ENCODE measurements around the gene GPD1L.

GPD1L gene

GRCh38 chr3:32132121-32132520 is 25.7 kb downstream of the GPD1L start:
- Histone ChIP-seq H4K20me1 (ENCODE audit: low read depth, low read length) (no peaks in the 10 kb centered on the region), H3K79me2 (ENCODE audit: insufficient read depth, low read length) (no peaks in the 10 kb centered on the region), H2AFZ (ENCODE audit: low read depth, low read length, severe bottlenecking) (no peak overlapping the region), H3K27me3 (ENCODE audit: low read length) (no peaks in the 10 kb centered on the region), H3K9ac (ENCODE audit: low read length) (no peak overlapping the region), H3K9me2 (replicated peaks; ENCODE audit: insufficient read depth, low read length) (no peaks in the 10 kb centered on the region), H3K9me3 (ENCODE audit: insufficient read depth, low read length) (no peaks in the 10 kb centered on the region), H3K27ac (ENCODE audit: low read depth, low read length) (no peak overlapping the region), H3K4me2 (ENCODE audit: low read depth, low read length, poor library complexity, severe bottlenecking) (no peak overlapping the region), H3F3A (ENCODE audit: insufficient read depth) (no peaks in the 10 kb centered on the region), H3K4me3 (ENCODE audit: insufficient read depth, low read length, poor library complexity, severe bottlenecking) (no peak overlapping the region), H3K36me3 (ENCODE audit: low read length) (no peaks in the 10 kb centered on the region)
- no peak for TF ChIP-seq EZH2phosphoT487 (conservative IDR thresholded peaks at IDR 0.05; ENCODE audit: low read length)
- TF ChIP-seq, protein P1, sequence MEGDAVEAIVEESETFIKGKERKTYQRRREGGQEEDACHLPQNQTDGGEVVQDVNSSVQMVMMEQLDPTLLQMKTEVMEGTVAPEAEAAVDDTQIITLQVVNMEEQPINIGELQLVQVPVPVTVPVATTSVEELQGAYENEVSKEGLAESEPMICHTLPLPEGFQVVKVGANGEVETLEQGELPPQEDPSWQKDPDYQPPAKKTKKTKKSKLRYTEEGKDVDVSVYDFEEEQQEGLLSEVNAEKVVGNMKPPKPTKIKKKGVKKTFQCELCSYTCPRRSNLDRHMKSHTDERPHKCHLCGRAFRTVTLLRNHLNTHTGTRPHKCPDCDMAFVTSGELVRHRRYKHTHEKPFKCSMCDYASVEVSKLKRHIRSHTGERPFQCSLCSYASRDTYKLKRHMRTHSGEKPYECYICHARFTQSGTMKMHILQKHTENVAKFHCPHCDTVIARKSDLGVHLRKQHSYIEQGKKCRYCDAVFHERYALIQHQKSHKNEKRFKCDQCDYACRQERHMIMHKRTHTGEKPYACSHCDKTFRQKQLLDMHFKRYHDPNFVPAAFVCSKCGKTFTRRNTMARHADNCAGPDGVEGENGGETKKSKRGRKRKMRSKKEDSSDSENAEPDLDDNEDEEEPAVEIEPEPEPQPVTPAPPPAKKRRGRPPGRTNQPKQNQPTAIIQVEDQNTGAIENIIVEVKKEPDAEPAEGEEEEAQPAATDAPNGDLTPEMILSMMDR (IDR thresholded peaks at IDR 0.05; ENCODE audit: insufficient read depth, low read length, poor library complexity, severe bottlenecking), result no peak

- H3K4me2 ChIP-seq (ENCODE audit: low read depth, low read length, poor library complexity, severe bottlenecking), result no peak overlapping the region
Measured at GRCh38 chr3:32132706-32133105, 26.3 kb downstream of the GPD1L start.

GRCh38 chr3:32136703-32137102 is 30.3 kb downstream of the GPD1L start:
- no peak overlapping the region for H3K9ac ChIP-seq (ENCODE audit: low read length)
- H3K79me2 ChIP-seq (ENCODE audit: insufficient read depth, low read length), result no peaks in the 10 kb centered on the region
- H3K4me2 ChIP-seq (ENCODE audit: low read depth, low read length, poor library complexity, severe bottlenecking), result no peak overlapping the region
- no peak overlapping the region for H3K4me3 ChIP-seq (ENCODE audit: insufficient read depth, low read length, poor library complexity, severe bottlenecking)
- no peaks in the 10 kb centered on the region for H3K9me3 ChIP-seq (ENCODE audit: insufficient read depth, low read length)
- no peak overlapping the region for H2AFZ ChIP-seq (ENCODE audit: low read depth, low read length, severe bottlenecking)
- no peak overlapping the region for H3K27ac ChIP-seq (ENCODE audit: low read depth, low read length)
- no peaks in the 10 kb centered on the region; the same call in 1 of the 2 replicates for H3K36me3 ChIP-seq (ENCODE audit: low read length)
- H3K9me2 ChIP-seq (replicated peaks; ENCODE audit: insufficient read depth, low read length), result no peaks in the 10 kb centered on the region
- no peaks in the 10 kb centered on the region for H3K27me3 ChIP-seq (ENCODE audit: low read length)
- H3F3A ChIP-seq (ENCODE audit: insufficient read depth), result no peaks in the 10 kb centered on the region; the same call in 1 of the 2 replicates
- TF ChIP-seq, protein P1 (IDR thresholded peaks at IDR 0.05; ENCODE audit: insufficient read depth, low read length, poor library complexity, severe bottlenecking), result no peak
- TF ChIP-seq EZH2phosphoT487 (conservative IDR thresholded peaks at IDR 0.05; ENCODE audit: low read length), result no peak
- H4K20me1 ChIP-seq (ENCODE audit: low read depth, low read length), result no peaks in the 10 kb centered on the region

More at GRCh38 chr3:32132706-32133105, 26.3 kb downstream of the GPD1L start:
- TF ChIP-seq, protein P1 (IDR thresholded peaks at IDR 0.05; ENCODE audit: insufficient read depth, low read length, poor library complexity, severe bottlenecking), result no peak
- TF ChIP-seq EZH2phosphoT487 (conservative IDR thresholded peaks at IDR 0.05; ENCODE audit: low read length), result no peak
- Histone ChIP-seq H3K27ac (ENCODE audit: low read depth, low read length) (no peak overlapping the region), H3K4me3 (ENCODE audit: insufficient read depth, low read length, poor library complexity, severe bottlenecking) (no peak overlapping the region), H3K27me3 (ENCODE audit: low read length) (no peaks in the 10 kb centered on the region), H3K9me2 (replicated peaks; ENCODE audit: insufficient read depth, low read length) (no peaks in the 10 kb centered on the region), H3K79me2 (ENCODE audit: insufficient read depth, low read length) (no peaks in the 10 kb centered on the region), H3K36me3 (ENCODE audit: low read length) (no peaks in the 10 kb centered on the region), H2AFZ (ENCODE audit: low read depth, low read length, severe bottlenecking) (no peak overlapping the region), H4K20me1 (ENCODE audit: low read depth, low read length) (no peaks in the 10 kb centered on the region), H3F3A (ENCODE audit: insufficient read depth) (no peaks in the 10 kb centered on the region), H3K9ac (ENCODE audit: low read length) (no peak overlapping the region), H3K9me3 (ENCODE audit: insufficient read depth, low read length) (no peaks in the 10 kb centered on the region)
